Thymus (tissue), 11 donors: ENCODE results near the gene PKNOX2. TPM values are rescaled to one million over a fixed set of nuclear protein-coding genes. Genes with fewer than 3 reads are reported as not detected.

ENCODE experiments used
- DNase-seq, 9 donors: peaks; one replicate each; pipeline ENCODE4 v3.0.0-alpha.2; 2013; ENCODE audit warnings: low spot score in 9 of 9, low read depth in 6 of 9, missing footprints in 1 of 9
- H3K27ac ChIP-seq, 2 donors: one replicate each; pipeline ENCODE4 v1.5.1; 2013; ENCODE audit warnings: control low read depth in 1 of 2, low read depth in 1 of 2, low read length in 1 of 2, mild to moderate bottlenecking in 1 of 2, moderate library complexity in 1 of 2
- H3K27me3 ChIP-seq, 2 donors: one replicate each; pipeline ENCODE4 v1.5.1; 2013; ENCODE audit warnings: low read length in 1 of 2; ENCODE audit not compliant: control insufficient read depth in 2 of 2, insufficient read depth in 1 of 2
- H3K36me3 ChIP-seq, 2 donors: one replicate each; pipeline ENCODE4 v1.5.1; 2013; ENCODE audit warnings: low read length in 1 of 2, mild to moderate bottlenecking in 1 of 2, moderate library complexity in 1 of 2; ENCODE audit not compliant: control insufficient read depth in 2 of 2, insufficient read depth in 2 of 2
- H3K4me1 ChIP-seq, 2 donors: one replicate each; pipeline ENCODE4 v1.5.1; 2013; ENCODE audit warnings: low read length in 2 of 2; ENCODE audit not compliant: control insufficient read depth in 2 of 2, insufficient read depth in 2 of 2
- H3K4me3 ChIP-seq, 2 donors: one replicate each; pipeline ENCODE4 v1.5.1; 2013; ENCODE audit warnings: low read length in 2 of 2, control low read depth in 1 of 2, mild to moderate bottlenecking in 1 of 2
- H3K9me3 ChIP-seq, 2 donors: one replicate each; pipeline ENCODE4 v1.5.1; 2013; ENCODE audit warnings: low read length in 1 of 2, mild to moderate bottlenecking in 1 of 2; ENCODE audit not compliant: control insufficient read depth in 2 of 2, insufficient read depth in 1 of 2
- WGBS: extraction: QIAGEN DNeasy Blood & Tissue Kit; methylation state at CpG from one replicate; pipeline ENCODE4 v1.1.7; 2013; 5-methylcytosine and 5-hydroxymethylcytosine counted together
- polyA plus RNA-seq: library from polyadenylated mRNA; stranded (reverse); fragments of 200-250 nt; gene quantifications from one replicate; pipeline ENCODE4 v1.2.3, GENCODE V29; 2013
- total RNA-seq: library from RNA; stranded (reverse); fragments of 120-200 nt; gene quantifications from one replicate; pipeline ENCODE4 v1.2.4, GENCODE V29; 2013
- donor health status: healthy.

Gene PKNOX2
- total and polyA plus RNA-seq, 2 donors, result 1.3 to 2.2 TPM

DNA sequence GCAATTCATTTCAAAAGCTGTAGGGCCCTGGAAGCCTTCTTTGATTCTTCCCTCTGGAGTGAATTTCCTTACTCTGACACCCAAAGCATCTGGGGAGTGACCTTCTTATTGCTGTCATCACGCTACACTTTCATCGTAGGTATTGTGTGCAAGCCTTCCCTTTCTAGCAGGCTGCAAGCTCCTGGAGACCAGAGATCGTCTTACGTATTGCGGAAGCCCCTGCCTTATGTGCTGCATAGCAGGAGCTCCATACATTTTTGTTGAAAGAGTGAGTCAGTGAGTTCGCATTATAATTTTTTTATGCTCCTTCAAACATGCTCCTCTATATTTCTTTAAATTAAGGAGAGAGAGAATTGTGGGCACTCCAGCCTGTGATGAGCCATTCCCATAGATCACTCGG lies 32.0 kb upstream of the PKNOX2 start:
- Histone ChIP-seq H3K9me3 (no peaks in the 10 kb centered on the region), H3K27me3 (peaks cover 0 to 14% of the 10 kb centered on the region in 2 donors), H3K36me3 (no peaks in the 10 kb centered on the region), H3K27ac (no peak overlapping the region), H3K4me1 (no peaks in the 10 kb centered on the region), H3K4me3 (no peak overlapping the region)
- 94% methylated on average over 7 of the region's 7 CpGs for WGBS
- DNase-seq, result no peak

DNA sequence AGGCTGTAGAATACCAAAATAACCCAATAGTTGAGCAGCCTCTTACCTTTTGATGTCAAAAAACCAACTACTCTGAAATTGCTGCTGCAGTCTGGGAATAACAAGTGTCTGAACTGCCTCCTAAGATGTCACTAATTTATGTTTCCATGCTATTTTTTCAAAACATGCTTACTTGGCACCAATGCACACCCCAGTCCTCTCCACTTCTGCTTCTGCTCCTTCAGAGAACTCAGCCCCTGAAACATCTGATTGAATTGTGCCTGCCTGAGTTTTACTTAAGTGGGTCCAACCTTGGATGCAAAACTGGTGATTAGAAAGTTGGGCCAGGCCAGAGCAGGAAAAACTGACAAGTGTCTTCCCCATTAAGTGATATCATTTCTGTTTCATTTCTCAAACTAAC lies 28.6 kb upstream of the PKNOX2 start:
- H3K9me3 ChIP-seq, result no peaks in the 10 kb centered on the region
- no peak for DNase-seq
- peaks cover 1 to 32% of the 10 kb centered on the region in 2 donors for H3K27me3 ChIP-seq
- no peak overlapping the region for H3K4me3 ChIP-seq
- no peaks in the 10 kb centered on the region for H3K4me1 ChIP-seq
- H3K27ac ChIP-seq, result no peak overlapping the region
- no peaks in the 10 kb centered on the region for H3K36me3 ChIP-seq

DNA sequence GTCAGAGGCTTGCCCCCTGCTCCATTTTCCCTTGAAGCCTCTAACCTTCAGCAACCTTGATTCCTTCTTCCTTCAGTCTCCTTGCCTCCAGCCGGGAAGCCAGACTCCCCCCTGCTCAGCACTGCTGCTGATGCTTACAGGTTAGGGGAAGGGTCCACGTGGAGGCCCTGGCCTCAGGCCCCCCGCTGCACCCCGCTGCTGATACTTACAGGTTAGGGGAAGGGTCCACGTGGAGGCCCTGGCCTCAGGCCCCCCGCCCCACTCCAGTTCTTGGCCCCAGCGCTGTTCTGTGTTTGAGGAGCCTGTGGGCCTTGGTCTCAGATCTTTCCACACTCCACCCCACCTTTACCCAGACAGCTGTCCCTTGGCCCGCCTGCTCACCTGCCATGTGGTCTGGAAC lies 25.6 kb upstream of the PKNOX2 start:
- H3K4me1 ChIP-seq, result no peaks in the 10 kb centered on the region
- peaks cover 3 to 40% of the 10 kb centered on the region in 2 donors for H3K27me3 ChIP-seq
- H3K9me3 ChIP-seq, result no peaks in the 10 kb centered on the region
- DNase-seq, result no peak
- no peak overlapping the region for H3K27ac ChIP-seq
- WGBS, result 91% methylated on average over 8 of the region's 8 CpGs
- no peak overlapping the region for H3K4me3 ChIP-seq
- no peaks in the 10 kb centered on the region for H3K36me3 ChIP-seq

DNA sequence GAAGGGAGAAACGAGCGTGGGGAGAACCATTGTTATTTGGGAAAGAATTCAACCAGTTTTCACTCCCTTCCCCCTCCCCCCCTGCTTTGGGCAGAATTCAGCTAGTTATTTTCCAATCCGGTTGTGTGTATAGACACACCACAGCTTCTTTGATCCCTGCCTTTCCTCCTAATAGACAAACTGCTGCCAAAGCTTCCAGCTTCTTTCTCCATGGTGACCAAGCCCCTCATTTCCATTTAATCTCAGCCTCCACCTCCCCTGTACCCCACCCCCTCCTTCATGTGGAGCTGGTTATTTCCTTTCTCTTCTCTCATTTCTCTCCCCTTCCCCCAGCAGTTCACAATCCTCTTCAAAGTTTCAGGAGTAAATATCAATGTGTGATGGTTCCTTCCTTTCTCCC lies 24.8 kb upstream of the PKNOX2 start:
- H3K27ac ChIP-seq, result no peak overlapping the region
- WGBS, result 80% methylated on average over 3 of the region's 3 CpGs
- H3K9me3 ChIP-seq, result no peaks in the 10 kb centered on the region
- peaks cover 3 to 44% of the 10 kb centered on the region in 2 donors for H3K27me3 ChIP-seq
- H3K36me3 ChIP-seq, result no peaks in the 10 kb centered on the region
- H3K4me3 ChIP-seq, result no peak overlapping the region
- no peaks in the 10 kb centered on the region for H3K4me1 ChIP-seq
- DNase-seq, result no peak

DNA sequence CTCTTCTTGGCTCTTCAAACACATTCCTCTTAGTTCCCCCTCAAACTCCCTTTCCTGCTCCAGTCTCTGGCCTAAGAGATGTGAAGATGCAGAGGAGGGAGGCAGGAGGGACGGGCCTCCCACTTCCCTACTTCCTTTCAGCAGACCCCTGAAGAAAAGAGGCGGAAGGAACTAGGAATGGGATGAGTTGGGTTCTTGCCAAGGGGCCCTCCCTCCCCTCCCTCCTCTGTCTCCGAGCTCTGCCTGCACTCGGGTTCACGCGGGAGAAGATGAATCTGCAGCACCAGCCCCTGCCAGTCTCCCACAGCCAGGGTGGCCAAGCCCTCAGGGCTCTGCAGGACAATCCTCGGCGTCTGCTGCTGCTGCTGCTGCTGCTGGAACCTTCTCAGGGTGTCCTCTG lies 24.3 kb upstream of the PKNOX2 start:
- Histone ChIP-seq H3K36me3 (no peaks in the 10 kb centered on the region), H3K9me3 (no peaks in the 10 kb centered on the region), H3K27me3 (peaks cover 3 to 44% of the 10 kb centered on the region in 2 donors), H3K27ac (no peak overlapping the region), H3K4me3 (no peak overlapping the region), H3K4me1 (no peaks in the 10 kb centered on the region)
- WGBS, result 58% methylated on average over 8 of the region's 8 CpGs
- no peak for DNase-seq

DNA sequence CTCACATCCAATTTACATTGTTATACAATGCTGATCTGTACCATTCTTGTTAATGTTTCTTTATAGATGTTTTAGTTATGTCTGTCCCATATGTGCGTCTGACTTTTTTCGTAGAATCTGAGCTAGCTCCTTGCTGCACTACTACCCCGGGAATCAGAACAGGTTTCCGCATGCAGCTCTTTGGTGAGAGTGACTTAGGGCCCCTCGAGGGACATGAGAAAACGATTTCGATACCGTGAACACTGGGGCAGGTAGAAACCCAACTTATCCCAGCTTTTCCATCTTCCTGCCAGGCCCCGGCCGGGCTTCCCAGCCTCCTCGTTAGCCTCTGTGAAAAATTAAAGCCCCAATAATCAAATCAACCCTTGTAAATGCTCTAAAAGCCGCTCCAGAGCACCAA lies 23.4 kb upstream of the PKNOX2 start:
- H3K4me3 ChIP-seq, result no peak overlapping the region
- 59% methylated on average over 12 of the region's 12 CpGs for WGBS
- no peak overlapping the region for H3K27ac ChIP-seq
- no peaks in the 10 kb centered on the region for H3K9me3 ChIP-seq
- no peaks in the 10 kb centered on the region for H3K4me1 ChIP-seq
- DNase-seq, result no peak
- H3K36me3 ChIP-seq, result no peaks in the 10 kb centered on the region
- H3K27me3 ChIP-seq, result peaks cover 3 to 44% of the 10 kb centered on the region in 2 donors

DNA sequence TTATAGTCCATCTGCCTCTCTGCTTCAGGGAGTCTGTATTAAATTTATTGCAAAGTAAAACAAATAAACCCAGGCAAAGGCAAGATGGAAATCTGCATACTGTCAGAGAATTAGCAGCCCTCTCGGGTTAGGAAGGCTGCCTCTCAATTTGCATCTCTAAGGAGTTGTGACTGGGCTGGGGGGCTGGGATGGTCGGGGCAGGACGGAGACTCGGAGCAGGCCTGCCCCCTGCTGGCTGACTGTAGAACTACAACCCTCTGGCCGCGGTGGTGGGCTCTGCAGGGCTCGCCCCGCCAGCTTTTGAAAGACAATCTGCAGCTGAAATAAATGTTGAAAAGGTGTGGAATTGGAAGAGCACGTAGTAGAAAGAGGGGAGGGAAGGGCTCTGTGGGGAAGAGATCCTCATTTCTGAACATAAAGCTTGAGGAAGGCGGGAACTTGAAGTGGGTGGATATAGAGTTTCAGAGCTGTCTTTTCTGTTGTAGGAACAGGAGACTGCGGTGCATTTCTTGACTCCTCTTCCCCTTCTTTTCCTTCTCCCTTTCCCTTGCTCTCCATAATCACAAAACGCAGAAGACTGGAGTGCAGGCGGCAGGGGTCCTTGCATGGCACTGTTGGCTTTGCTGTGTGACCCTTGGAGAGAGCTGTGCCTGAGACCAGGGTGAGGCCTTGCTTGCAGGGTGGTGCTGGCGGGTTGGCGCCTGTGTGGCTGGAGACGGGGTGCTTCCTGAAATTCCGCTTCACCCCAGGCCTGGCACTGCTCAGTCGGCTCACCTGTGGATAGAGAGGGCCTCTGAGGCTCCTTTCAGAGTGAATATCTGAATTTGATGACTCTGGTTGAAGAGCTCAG lies 22.6 kb upstream of the PKNOX2 start:
- Histone ChIP-seq H3K27me3 (peaks cover 3 to 49% of the 10 kb centered on the region in 2 donors), H3K36me3 (no peaks in the 10 kb centered on the region), H3K4me1 (no peaks in the 10 kb centered on the region), H3K4me3 (no peak overlapping the region), H3K27ac (no peak overlapping the region), H3K9me3 (no peaks in the 10 kb centered on the region)
- DNase-seq, result peak in 5 of 9 donors; percentile 14 to 54 (median 28)
- WGBS, result 41% methylated on average over 18 of the region's 18 CpGs

DNA sequence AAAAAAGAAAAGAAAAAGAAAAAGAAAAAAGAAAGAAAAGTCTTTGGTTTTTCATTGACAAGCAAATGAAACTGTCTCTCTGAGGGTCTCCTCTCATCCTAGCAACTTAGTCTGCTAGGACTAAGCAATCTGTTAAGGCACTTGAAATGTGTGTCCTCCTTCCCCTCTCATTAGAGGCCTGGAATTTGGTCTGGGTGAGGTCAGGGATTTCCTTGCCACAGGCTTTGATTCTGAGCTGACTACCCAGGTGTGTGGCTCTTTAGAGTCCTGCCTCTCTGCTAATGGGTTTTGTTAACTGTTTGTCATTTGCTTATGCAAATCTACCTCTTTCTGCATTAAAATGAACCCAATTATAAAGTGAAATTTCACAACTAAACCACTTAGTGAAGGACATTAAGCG lies 18.3 kb upstream of the PKNOX2 start:
- no peak for DNase-seq
- no peaks in the 10 kb centered on the region for H3K36me3 ChIP-seq
- peaks cover 3 to 32% of the 10 kb centered on the region in 2 donors for H3K27me3 ChIP-seq
- H3K27ac ChIP-seq, result no peak overlapping the region
- H3K9me3 ChIP-seq, result no peaks in the 10 kb centered on the region
- 86% methylated on average over 1 of the region's 1 CpG for WGBS
- no peak overlapping the region for H3K4me3 ChIP-seq
- H3K4me1 ChIP-seq, result no peaks in the 10 kb centered on the region

DNA sequence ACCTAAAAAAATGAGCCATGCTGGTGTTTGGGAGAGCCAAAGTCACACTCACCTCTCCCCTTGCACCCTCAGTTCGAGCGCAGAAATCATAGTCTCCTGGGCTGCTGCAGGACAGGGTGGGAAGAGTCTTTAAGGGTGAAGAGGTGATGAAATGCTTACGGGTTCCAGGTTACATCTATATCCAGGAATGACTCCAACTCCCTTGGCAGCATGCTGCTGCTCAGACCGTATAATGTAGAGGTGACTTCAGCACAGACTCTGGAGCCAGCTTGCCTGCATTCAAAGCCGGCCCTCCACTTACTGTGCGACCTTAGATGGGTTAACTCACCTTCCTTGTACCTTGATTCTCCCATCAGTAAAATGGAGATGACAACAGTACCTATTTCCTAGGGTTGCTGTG lies 17.3 kb upstream of the PKNOX2 start:
- Histone ChIP-seq H3K4me1 (no peaks in the 10 kb centered on the region), H3K27ac (no peak overlapping the region), H3K27me3 (peaks cover 5 to 28% of the 10 kb centered on the region in 2 donors), H3K4me3 (no peak overlapping the region), H3K9me3 (no peaks in the 10 kb centered on the region), H3K36me3 (no peaks in the 10 kb centered on the region)
- no peak for DNase-seq
- WGBS, result 91% methylated on average over 6 of the region's 6 CpGs
